Activated T-helper 2 cell treated with anti-CD3 and anti-CD28 coated beads, Interferon-gamma antibody, Interleukin-2, Interleukin-4, amounts not matched to agents 10 μg/mL and 5 μg/mL and 100 μg/mL, durations not matched to agents 14 hours and 24 hours and 36 hours (primary cell): ENCODE results near the gene SEPTIN2. TPM values are rescaled to one million over a fixed set of nuclear protein-coding genes. Genes with fewer than 3 reads are reported as not detected.
"Not testable (repeated sequence)": the region's sequence is repeated elsewhere in the genome, so short reads cannot be mapped to it uniquely, and the experiment has no call there.

Experiments
- DNase-seq: peaks from one replicate; pipeline ENCODE4 v3.0.0; 2021; ENCODE audit warnings: low spot score
- H3K27ac Mint-ChIP-seq: one replicate; pipeline ENCODE4 v1.8.0; 2021; ENCODE audit warnings: mixed read lengths
- H3K27me3 Mint-ChIP-seq: one replicate; pipeline ENCODE4 v1.8.0; 2021; ENCODE audit warnings: low read depth, mixed read lengths
- H3K36me3 Mint-ChIP-seq: one replicate; pipeline ENCODE4 v1.8.0; 2021; ENCODE audit warnings: low read depth, mixed read lengths
- H3K4me1 Mint-ChIP-seq: one replicate; pipeline ENCODE4 v1.8.0; 2021; ENCODE audit warnings: low read depth, mixed read lengths
- H3K4me3 Mint-ChIP-seq: one replicate; pipeline ENCODE4 v1.8.0; 2021; ENCODE audit warnings: low read depth, mild to moderate bottlenecking, moderate library complexity, mixed read lengths
- H3K9me3 Mint-ChIP-seq: one replicate; pipeline ENCODE4 v1.8.0; 2021; ENCODE audit warnings: mixed read lengths
- intact Hi-C: fragments of 100-400 bp; cut with micrococcal nuclease; formaldehyde crosslinking; loops from one replicate; pipeline ENCODE4 v1.15.1; 2023
- total RNA-seq: library from RNA; stranded (reverse); gene quantifications from 2 replicates; pipeline ENCODE4 v1.2.3, GENCODE V29; 2022

SEPTIN2 gene
- total RNA-seq, 1 donor from 2014 or later = 231 TPM

DNA sequence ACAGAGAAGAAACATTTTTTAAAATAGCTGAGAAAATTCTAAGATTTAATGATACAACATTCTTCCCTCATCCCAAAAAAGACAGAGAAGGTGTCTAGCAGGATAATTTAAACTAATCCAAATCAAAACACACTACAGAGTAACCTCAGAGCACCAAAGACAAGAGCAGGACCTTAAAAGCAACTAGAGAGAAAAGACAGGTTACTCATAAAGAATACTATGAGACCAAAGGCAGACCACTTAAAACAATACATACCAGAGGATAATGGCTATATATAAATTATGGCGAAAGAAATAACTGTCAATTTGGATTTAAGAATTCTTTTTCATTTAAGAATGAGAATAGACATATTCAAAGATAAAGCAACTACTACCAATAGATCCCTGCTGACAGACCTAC is 40.2 kb upstream of the SEPTIN2 start:
- DNase-seq = no peak
- H3K27ac Mint-ChIP-seq = no peak overlapping the region
- H3K4me3 Mint-ChIP-seq = no peak overlapping the region
- peaks cover 48% of the 10 kb centered on the region for H3K36me3 Mint-ChIP-seq
- intact Hi-C loops = no loop called here
- H3K9me3 Mint-ChIP-seq = peaks cover 22% of the 10 kb centered on the region
- no peaks in the 10 kb centered on the region for H3K27me3 Mint-ChIP-seq
- H3K4me1 Mint-ChIP-seq = peaks cover 23% of the 10 kb centered on the region

DNA sequence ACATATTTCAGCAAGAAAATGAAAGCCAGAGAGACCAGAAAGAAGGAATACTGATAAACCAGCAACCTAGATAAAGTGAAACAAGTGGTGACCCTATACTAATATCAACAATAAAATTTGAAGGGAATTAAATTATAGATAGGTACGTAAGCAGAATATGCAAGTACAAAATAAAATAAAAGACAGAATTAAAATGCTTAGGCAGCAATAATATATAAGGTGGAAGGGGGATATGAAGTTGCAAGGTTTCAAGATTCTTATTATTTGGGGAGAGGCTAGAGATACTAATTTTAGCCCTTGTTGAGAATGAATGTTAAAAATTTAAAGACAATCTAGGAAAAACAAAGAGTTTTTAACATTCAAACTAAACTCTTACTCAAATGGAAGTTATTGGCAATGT is 39.8 kb upstream of the SEPTIN2 start:
- Mint-ChIP-seq H3K27me3 (no peaks in the 10 kb centered on the region), H3K36me3 (peaks cover 48% of the 10 kb centered on the region), H3K9me3 (peaks cover 22% of the 10 kb centered on the region), H3K4me3 (no peak overlapping the region), H3K4me1 (peaks cover 19% of the 10 kb centered on the region), H3K27ac (no peak overlapping the region)
- no peak for DNase-seq
- intact Hi-C loops = no loop called here

DNA sequence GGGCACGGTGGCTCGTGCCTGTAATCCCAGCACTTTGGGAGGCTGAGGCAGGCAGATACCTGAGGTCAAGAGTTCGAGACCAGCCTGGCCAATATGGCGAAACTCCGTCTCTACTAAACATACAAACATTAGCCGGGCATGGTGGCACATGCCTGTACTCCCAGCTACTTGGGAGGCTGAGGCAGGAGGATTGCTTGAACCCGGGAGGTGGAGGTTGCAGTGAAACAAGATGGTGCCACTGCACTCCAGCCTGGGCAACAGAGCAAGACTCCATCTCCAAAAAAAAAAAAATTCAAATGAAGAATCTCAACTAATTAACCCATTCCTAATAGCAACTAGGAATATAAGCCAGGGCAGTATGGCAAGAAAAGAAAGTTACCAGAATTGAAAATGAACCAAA is 37.4 kb upstream of the SEPTIN2 start:
- H3K4me3 Mint-ChIP-seq, H3K27me3 Mint-ChIP-seq, intact Hi-C loops, DNase-seq, H3K27ac Mint-ChIP-seq: not testable (repeated sequence)
- peaks cover 46% of the 10 kb centered on the region for H3K36me3 Mint-ChIP-seq
- H3K4me1 Mint-ChIP-seq = peaks cover 11% of the 10 kb centered on the region
- peaks cover 22% of the 10 kb centered on the region for H3K9me3 Mint-ChIP-seq

DNA sequence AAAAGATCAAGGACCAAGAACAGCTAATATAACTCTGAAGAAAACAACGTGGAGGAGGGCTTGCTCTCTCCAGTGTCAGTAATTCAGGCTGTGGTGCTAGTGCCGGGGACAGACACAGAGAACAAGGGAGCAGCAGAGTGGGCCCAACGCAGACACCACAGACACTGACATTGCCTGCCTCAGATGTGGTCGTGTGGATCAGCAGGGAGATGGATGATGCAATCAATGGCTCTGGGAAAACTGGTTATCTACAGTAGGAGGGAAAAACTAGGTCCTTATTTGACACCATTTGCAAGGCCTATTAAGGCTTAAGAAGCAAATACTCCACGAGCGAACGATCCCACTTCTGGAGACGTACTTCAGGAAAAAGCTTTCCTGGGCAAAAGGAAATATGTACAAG is 36.3 kb upstream of the SEPTIN2 start:
- no peak overlapping the region for H3K4me3 Mint-ChIP-seq
- peaks cover 13% of the 10 kb centered on the region for H3K4me1 Mint-ChIP-seq
- H3K9me3 Mint-ChIP-seq = peaks cover 22% of the 10 kb centered on the region
- no peak for DNase-seq
- H3K36me3 Mint-ChIP-seq = peaks cover 44% of the 10 kb centered on the region
- intact Hi-C loops = no loop called here
- no peak overlapping the region for H3K27ac Mint-ChIP-seq
- H3K27me3 Mint-ChIP-seq = no peaks in the 10 kb centered on the region

DNA sequence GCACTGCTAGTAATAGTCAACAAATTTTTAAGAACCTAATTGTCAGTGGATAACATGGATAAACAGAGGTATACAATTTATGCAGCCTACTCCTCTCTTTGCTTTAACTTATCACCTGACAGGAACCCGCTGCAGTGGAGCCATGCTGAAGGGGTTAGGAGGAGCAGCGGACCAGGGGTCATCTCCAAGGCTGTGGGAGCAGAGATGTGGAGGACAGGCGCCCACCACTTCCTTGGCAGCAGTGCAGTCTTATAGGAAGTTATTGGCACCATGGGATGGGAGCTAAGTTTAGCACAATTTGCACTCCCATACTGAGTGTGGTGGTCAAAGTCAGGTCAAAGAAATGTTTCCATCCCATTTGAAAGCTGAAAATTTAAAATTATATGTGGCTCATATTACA is 35.9 kb upstream of the SEPTIN2 start:
- Mint-ChIP-seq H3K27me3 (no peaks in the 10 kb centered on the region), H3K4me1 (peaks cover 14% of the 10 kb centered on the region), H3K27ac (no peak overlapping the region), H3K36me3 (peaks cover 43% of the 10 kb centered on the region), H3K4me3 (no peak overlapping the region), H3K9me3 (peaks cover 19% of the 10 kb centered on the region)
- DNase-seq = no peak
- intact Hi-C loops = no loop called here

DNA sequence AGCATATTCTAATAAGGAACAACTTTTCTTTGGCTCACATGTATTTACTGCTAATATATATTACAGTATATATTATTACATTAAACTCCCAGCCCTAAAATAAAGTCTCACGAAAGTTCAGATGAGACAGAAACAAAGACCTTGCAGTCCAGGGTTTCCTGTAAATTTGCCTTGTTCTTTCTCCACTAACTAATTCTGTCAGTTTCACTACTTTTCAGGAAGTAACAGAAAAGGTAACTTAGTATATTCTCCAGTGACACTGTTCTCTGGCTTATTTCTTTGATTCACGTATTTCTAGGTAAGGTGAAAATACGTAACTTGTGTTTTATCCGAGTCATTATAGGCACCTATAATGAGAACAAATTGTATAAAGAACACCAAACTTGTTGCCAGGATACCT is 35.4 kb upstream of the SEPTIN2 start:
- Mint-ChIP-seq H3K9me3 (peaks cover 15% of the 10 kb centered on the region), H3K27me3 (no peaks in the 10 kb centered on the region), H3K4me1 (peaks cover 15% of the 10 kb centered on the region), H3K36me3 (peaks cover 41% of the 10 kb centered on the region), H3K4me3 (no peak overlapping the region), H3K27ac (no peak overlapping the region)
- DNase-seq = no peak
- intact Hi-C loops = no loop called here

DNA sequence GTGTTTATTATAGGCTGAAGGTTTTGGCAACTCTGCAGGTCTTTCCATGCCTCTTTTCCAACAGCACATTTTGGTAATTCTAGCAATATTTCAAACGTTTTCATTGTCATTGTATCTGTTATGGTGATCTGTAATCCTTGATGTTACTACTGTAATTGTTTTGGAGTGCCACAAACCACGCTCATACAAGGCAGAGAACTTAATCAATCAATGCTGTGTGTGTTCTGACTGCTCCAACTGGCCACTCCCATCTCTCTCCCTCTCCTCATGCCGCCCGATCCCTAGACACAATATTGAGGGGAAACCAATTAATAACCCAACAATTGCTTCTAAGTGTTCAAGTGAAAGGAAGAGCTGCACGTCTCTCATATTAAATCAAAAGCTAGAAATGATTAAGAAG is 33.2 kb upstream of the SEPTIN2 start:
- Mint-ChIP-seq H3K4me1 (peaks cover 16% of the 10 kb centered on the region), H3K9me3 (no peaks in the 10 kb centered on the region), H3K27me3 (no peaks in the 10 kb centered on the region), H3K36me3 (peaks cover 32% of the 10 kb centered on the region), H3K4me3 (no peak overlapping the region), H3K27ac (no peak overlapping the region)
- intact Hi-C loops = no loop called here
- DNase-seq = no peak

DNA sequence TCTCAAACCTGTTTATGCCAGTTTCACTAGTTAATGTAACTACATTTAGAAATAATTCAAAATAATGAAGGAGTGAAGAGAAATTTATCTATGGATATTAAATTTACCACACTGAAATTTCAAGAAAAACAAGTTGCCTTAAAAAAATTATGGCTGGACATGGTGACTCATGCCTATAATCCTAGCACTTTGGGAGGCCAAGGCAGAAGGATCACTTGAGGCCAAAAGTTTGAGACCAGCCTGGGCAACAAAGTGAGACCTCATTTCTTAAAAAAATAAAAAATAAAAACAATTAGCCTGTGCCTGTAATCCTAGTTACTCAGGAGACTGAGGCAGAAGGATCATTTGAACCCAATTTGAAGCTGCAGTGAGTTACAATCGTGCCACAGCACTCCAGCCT is 30.1 kb upstream of the SEPTIN2 start:
- peaks cover 45% of the 10 kb centered on the region for H3K36me3 Mint-ChIP-seq
- H3K4me1 Mint-ChIP-seq = peaks cover 31% of the 10 kb centered on the region
- intact Hi-C loops = no loop called here
- H3K9me3 Mint-ChIP-seq = no peaks in the 10 kb centered on the region
- H3K4me3 Mint-ChIP-seq = no peak overlapping the region
- no peaks in the 10 kb centered on the region for H3K27me3 Mint-ChIP-seq
- H3K27ac Mint-ChIP-seq = no peak overlapping the region
- DNase-seq = no peak

DNA sequence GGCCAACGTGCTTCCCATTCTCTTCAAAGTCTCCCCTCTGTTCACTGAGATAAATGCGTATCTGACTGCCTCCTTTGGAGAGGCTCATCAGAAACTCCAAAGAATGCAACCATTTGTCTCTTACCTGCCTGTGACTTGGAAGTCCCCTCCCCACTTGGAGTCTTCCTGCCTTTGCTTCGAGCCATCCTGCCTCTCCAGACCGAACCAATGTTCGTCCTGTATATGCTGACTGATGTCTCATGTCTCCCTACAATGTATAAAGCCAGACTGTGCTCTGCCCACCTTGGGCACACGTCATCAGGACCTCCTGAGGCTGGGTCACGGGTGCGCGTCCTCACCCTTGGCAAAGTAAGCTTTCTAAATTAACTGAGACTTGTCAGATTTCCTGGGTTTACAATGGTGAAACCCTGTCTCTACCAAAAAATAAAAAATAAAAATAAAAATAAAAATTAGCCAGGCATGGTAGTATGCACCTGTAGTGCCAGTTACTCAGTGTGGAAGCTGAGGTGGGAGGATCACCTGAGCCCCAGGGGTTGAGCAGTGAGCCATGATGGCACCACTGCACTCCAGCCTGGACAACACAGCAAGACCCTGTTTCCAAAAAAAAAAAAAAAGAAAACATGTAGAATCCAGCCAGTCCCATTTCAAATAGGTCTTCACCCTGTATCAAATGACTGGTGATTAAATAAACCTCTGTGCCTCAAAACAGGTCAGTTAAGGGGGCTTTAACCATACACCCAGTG is 29.2 kb upstream of the SEPTIN2 start:
- Mint-ChIP-seq H3K36me3 (peaks cover 45% of the 10 kb centered on the region), H3K4me1 (peaks cover 31% of the 10 kb centered on the region), H3K4me3 (no peak overlapping the region), H3K27me3 (no peaks in the 10 kb centered on the region), H3K27ac (no peak overlapping the region), H3K9me3 (no peaks in the 10 kb centered on the region)
- DNase-seq = no peak
- intact Hi-C loops = no loop called here

DNA sequence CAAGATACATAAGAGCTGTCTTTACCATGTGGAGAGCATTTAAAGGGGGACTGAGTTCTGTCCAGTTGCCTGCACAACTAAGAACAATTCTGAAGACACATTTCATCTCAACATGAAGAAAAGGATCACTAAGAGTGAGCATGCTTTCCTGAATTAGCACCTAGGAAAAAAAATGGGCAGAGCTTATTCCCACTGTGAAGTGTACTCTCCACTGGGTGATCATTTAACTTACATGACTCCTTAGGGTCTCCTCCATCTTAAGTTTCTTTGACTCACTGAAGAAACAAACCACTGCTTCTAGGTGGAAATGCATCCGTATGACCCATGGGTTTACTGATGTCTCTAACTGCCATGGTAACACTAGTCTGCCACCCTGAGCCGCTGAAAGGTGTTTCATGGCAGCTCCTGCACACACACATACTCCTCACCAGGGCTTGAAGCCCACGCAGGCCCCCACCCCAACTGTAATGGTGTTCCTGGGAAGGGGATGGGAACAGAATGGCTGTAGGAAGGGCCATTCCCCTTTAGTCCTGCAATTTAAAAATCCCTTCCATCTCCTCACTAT is 27.3 kb upstream of the SEPTIN2 start:
- H3K4me1 Mint-ChIP-seq = peaks cover 30% of the 10 kb centered on the region
- intact Hi-C loops = no loop called here
- no peak for DNase-seq
- H3K36me3 Mint-ChIP-seq = peaks cover 45% of the 10 kb centered on the region
- H3K27ac Mint-ChIP-seq = no peak overlapping the region
- no peaks in the 10 kb centered on the region for H3K27me3 Mint-ChIP-seq
- H3K4me3 Mint-ChIP-seq = no peak overlapping the region
- H3K9me3 Mint-ChIP-seq = no peaks in the 10 kb centered on the region

DNA sequence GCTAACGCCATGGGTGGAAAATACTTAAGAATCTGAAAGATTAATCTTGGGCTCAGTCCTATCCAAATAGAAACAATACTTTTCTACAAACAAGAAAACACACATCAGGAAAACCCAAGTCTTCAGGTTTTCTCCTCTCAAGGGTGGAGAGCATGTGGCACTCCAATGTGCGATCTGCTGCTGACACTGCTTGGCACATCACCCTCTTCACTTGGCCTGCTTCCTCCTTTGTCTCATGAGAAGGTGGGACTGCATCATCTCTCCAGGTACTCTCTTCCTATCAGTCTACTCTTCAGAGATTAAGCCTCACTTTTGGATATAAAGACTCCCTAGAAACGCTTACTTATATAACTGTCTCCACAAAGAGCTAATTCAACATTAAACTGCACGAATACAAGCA is 26.7 kb upstream of the SEPTIN2 start:
- no peak overlapping the region for H3K4me3 Mint-ChIP-seq
- DNase-seq = no peak
- H3K9me3 Mint-ChIP-seq = no peaks in the 10 kb centered on the region
- no peaks in the 10 kb centered on the region for H3K27me3 Mint-ChIP-seq
- peaks cover 44% of the 10 kb centered on the region for H3K36me3 Mint-ChIP-seq
- no peak overlapping the region for H3K27ac Mint-ChIP-seq
- H3K4me1 Mint-ChIP-seq = peaks cover 27% of the 10 kb centered on the region
- intact Hi-C loops = no loop called here

DNA sequence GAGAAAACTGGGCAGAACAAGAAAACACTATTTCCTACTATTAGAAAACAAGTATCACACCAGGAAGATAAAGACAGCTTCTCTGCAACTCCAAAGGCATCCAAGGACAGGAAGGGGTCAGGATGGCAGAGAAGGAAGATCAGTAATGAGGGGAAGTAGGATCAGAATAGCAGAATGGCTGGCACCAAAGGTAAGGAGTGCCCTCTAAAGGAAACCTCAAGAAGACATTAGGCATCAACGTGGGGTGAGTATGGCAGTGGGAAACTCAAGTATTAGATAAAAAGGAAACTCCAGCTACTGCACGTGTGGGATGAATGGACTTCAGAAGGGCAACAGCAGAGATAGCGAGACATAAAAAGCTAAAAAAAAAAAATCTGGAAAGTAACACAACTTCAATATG is 26.1 kb upstream of the SEPTIN2 start:
- Mint-ChIP-seq H3K27ac (no peak overlapping the region), H3K4me1 (peaks cover 22% of the 10 kb centered on the region), H3K9me3 (no peaks in the 10 kb centered on the region), H3K27me3 (no peaks in the 10 kb centered on the region), H3K4me3 (no peak overlapping the region), H3K36me3 (peaks cover 39% of the 10 kb centered on the region)
- no peak for DNase-seq
- intact Hi-C loops = no loop called here

DNA sequence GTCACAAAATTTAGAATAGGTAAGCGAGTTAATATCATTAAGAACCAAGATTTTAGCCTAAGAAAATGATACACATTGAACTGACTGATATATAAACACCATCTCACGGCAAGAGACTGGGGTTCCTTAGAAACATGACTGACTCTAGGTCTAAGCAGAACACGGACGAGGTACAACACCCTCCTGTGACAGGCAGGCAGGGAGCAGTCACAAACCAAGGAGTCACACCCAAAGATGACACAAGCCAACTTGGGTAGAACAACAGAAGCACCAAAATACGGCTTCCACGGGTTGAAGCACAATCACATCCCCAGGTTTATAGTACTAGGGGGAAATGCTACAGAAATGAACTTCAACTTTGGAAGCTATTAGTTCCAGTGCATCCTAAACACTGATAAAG is 24.6 kb upstream of the SEPTIN2 start:
- H3K27me3 Mint-ChIP-seq = no peaks in the 10 kb centered on the region
- H3K36me3 Mint-ChIP-seq = peaks cover 29% of the 10 kb centered on the region
- intact Hi-C loops = no loop called here
- no peak for DNase-seq
- no peak overlapping the region for H3K4me3 Mint-ChIP-seq
- peaks cover 20% of the 10 kb centered on the region for H3K4me1 Mint-ChIP-seq
- no peak overlapping the region for H3K27ac Mint-ChIP-seq
- no peaks in the 10 kb centered on the region for H3K9me3 Mint-ChIP-seq
